CMK (cell line): ENCODE data around the gene PACS2.

Source experiments
- DNase-seq: peaks from one replicate; pipeline ENCODE4 v3.0.0-alpha.2; 2010; ENCODE audit warnings: low read depth

Gene PACS2

GRCh38 chr14:105369653-105370040, 55.1 kb downstream of the PACS2 start:
- no peak for DNase-seq

GRCh38 chr14:105374389-105374788, 59.8 kb downstream of the PACS2 start:
- no peak for DNase-seq

DNA sequence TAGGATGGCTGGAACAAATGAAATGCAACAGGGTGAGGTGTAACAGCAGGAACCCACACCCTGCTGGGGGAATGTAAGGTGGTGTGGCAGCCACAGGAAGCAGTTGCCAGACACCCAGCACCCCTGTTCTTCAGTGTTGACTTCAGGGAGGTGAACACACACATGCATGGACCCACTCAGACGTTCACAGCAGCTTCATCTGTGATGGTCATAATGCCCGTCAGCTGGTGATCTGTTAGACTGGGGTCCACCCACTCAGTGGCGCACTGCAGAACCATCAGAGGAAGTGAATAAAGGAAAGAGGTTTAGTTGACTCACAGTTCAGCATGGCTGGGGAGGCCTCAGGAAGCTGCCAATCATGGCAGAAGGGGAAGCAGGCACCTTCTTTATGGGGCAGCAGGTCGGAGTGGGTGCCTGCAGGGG, 61.1 kb downstream of the PACS2 start:
- DNase-seq, result no peak

DNA sequence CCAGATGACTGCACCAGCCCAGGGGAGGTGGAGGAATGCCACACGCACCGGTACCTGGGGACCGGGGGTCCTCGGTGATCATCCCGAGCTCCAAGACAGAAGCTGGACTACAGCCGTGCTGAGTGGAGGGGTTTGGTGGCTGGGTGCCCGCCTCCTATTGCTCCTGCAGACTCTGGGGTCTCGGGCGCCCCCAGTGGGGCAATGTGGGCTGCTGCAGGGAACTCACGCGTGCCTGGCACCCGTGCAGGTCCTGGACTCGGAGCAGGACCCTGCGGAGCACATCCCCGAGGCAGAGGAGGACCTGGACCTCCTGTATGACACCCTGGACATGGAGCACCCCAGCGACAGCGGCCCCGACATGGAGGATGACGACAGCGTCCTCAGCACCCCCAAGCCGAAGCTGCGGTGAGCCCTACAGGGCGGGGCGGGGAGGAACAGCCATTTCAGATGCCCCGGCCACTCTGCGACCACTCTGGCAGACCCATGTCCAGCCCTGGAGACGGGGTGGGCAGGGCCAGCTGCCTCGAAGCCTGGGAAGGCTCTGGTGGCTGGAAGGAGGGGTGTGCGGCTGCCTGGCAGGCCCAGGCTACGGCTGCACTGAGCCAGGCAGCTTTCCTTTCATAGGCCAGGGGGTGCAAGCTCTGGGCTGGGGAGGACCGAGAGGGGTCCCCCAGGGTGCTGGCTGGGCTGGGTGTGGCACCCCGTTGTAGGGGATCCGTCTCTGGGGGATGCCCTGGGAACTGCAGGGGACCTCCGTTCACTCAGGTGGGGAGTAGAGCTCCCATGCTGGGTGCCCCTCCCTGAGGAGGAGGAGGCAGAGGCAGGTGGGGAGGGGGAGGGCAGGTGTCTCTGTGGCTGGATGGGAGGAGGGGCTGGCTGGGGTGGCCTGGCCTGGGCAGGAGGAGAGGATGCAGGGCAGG, 62.2 kb downstream of the PACS2 start:
- no peak for DNase-seq

GRCh38 chr14:105377555-105378182, 63.1 kb downstream of the PACS2 start:
- DNase-seq, result no peak

DNA sequence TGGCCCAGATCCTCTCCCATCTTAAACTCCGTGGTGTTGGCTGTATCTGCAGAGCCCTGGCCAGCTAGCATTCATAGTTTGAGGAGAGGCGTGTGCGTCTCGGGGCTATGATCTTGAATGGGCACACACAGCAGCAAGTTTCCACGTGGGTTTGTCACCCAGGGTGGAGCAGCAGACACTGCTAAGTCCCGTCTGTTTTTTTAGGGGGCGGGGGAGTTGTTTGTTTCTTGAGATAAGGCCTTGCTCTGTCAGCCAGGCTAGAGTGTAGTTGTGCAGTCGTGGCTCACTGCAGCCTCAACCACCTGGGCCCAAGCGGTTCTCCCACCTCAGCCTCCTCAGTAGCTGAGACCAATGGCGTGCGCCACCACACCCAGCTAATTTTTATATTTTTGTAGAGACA, 63.7 kb downstream of the PACS2 start:
- DNase-seq, result no peak

DNA sequence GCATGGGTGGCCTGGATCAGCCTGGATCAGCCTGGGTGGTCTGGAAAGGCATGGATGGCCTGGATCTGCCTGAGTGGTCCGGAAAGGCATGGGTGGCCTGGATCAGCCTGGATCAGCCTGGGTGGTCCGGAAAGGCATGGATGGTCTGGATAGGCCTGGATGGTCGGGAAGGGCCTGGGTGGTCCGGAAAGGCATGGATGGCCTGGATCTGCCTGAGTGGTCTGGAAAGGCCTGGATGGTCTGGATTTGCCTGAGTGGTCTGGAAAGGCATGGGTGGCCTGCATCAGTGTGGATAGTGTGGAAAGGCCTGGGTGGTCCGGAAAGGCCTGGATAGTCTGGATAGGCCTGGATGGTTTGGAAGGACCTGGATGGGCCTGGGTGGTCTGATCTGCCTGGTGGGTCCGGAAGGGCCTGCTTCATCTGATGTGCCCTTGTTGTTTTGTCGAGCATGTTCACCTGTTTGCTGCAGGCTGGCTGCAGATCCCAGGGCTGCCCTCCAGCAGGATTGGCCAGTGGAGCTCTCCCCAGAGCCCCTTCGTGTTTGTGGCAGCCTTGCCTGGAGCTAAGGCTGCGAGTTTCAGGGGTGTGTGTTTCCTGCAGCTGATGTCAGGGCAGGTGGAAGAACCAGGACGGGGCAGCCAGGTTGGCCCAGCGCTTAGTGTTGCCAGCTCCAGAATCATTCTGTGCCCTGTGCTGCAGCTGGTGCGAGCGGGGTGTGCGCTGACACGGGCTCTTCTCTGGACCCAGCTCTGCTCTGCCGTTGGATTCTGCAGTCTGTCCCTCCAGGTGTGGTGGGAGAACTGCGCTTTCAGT, 64.5 kb downstream of the PACS2 start:
- DNase-seq, result no peak

DNA sequence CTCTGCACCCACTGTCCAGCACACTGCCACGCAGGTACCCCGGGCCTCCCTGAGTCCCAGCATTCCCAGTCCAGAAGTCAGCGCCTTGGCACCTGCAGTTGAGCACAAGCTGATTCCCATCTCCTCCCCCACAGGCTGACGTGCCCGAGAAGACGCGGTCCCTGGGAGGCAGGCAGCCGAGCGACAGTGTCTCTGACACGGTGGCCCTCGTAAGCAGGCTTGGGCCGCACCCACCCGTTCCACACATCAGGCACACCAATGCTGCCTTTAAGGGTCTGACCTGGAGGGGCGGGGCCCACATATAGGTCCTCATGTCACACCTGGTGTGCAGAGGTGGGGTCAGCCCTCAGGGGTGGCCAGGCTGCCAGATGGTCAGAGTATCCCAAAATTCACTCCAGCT, 65.4 kb downstream of the PACS2 start:
- no peak for DNase-seq

GRCh38 chr14:105380756-105381155, 66.2 kb downstream of the PACS2 start:
- DNase-seq, result no peak

DNA sequence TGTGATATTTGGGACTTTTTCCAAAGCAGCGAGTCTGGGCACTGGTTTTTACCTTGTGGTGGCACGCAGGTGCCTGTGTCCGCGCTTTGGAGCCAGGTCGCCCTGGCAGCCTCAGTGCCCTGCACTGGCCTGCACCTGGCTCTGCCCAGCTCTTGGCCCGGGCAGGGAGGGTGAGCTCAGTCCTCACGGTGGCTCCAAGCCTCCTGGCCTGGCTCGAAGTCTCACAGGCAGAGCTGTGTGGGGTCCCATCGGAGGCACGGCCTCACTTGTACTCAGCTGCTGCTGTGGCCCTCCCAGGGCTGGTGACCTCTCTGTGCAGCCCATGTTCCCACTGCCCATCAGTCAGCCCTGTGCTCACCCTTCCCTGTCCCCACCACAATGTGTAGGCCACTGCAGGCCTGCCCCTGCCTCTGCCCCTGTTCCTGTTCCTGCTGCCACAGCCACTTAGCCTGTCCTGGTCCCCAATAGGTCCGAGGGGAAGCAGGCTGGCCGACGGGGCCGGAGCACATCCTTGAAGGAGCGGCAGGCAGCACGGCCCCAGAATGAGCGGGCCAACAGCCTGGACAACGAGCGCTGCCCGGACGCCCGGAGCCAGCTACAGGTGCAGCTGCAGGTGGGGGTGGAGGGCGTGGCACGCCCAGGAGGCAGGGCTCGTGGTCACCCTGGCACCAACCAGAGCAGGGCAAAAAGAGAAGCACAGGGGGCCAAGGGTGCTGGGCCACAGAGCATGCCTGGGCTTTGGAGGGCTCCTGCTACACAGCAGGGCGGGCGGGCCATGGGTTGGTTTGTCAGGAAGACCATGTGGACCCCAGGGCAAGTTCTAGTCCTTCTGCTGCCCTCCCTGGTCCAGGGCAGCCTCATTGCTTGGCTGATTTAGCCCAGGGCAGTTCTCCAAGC, 67.1 kb downstream of the PACS2 start:
- DNase-seq, result no peak

- DNase-seq, result no peak
Observed at GRCh38 chr14:105382343-105383082, 68.0 kb downstream of the PACS2 start.

DNA sequence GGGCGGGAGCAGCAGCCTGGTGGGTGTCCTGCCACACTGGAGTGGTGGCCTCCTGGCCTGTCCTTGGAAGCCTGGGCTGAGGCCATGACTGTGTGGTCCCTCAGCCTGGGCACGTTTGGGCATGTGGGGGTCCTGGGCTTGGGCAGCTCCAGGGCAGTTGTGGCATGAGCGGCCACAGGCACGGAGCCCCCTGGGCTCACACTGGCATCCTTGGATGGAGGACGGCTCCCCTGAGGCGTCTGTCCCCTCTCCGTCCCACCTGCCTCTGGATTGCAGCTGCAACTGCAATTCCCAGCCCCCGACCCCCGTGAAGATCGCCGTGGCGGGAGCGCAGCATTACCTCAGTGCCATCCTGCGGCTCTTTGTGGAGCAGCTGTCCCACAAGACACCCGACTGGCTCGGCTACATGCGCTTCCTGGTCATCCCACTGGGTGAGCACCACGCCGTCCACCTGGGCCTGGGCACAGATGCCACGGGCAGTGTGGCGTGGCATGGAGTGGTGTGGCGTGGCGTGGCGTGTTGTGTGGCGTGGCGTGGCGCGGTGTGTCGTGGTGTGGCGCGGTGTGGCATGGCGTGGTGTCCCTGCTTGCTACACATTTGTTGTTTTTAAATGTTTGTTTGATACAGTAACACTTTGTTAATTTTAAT, 68.7 kb downstream of the PACS2 start:
- DNase-seq, result no peak

DNA sequence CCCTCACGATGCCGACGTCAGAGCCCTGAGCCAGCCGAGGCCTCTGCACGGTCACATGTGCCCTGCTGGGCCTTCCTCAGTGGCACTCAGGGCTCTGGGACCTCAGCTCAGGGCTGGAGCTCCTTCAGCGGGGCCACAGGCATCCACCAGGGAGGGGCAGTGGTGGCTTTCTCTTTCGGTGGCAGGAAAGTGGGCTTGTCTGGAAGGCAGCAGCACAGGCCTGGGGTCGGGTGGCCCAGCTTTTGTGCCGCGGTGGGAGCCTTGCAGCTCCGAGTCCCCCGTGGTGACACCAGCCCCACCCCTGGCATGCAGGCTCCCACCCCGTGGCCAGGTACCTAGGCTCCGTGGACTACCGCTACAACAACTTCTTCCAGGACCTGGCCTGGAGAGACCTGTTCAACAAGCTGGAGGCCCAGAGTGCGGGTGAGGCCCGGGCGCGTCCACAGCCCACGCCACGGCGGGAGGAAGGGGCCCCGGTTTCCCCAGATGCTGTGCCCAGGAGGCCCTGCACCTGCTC, 69.6 kb downstream of the PACS2 start:
- no peak for DNase-seq

GRCh38 chr14:105384605-105385321, 70.2 kb downstream of the PACS2 start:
- DNase-seq, result no peak

GRCh38 chr14:105385322-105385637, 70.7 kb downstream of the PACS2 start:
- DNase-seq, result no peak

- DNase-seq, result no peak
Observed at GRCh38 chr14:105385698-105386365, 71.3 kb downstream of the PACS2 start.

GRCh38 chr14:105386581-105387529, 72.3 kb downstream of the PACS2 start:
- no peak for DNase-seq

DNA sequence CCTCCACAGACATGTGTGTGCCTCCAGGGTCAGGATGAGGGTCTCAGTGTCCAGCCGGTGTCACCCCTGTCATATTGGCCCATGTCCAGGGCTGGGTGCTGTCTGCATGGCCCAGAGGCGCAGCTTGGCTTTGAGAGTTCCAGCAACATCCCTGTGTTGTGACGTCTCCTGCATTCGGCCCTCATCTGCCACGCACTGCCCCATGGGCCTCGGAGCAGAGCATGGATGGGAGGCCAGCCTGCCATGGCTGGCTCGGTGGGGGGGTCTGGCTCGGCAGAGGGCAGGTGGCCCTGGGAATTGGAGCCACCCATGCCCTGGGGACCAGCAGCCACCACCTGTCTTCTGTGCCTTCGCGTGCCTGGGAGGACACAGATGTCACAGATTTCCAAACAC, 73.0 kb downstream of the PACS2 start:
- DNase-seq, result no peak
